Glomerular visceral epithelial cell (primary cell): Measurements from ENCODE around the gene ATRNL1.

ENCODE experiments used
- DNase-seq: peaks from one replicate; pipeline ENCODE4 v3.0.0-alpha.2; 2016; ENCODE audit errors: extremely low spot score

The ATRNL1 gene

DNA sequence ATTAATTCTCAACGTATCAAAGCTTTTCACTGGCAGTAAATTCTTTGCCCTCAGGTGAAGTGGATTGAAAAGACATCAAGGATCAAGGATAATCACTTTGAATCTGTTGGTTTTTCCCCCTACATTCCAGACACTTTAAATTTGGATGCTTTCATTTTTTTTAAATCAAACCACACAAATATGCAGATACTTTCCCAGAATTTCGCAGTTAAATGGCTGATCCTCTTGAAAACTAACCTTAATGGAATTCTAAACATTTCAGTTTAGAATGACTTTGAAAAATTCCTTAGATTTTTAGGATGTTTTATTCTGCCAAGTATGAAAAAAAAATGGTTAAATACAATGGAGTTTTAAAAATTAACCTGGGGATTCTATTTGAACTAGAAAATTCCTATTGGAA, 853.9 kb downstream of the ATRNL1 start:
- DNase-seq, result peak; percentile 81

DNA sequence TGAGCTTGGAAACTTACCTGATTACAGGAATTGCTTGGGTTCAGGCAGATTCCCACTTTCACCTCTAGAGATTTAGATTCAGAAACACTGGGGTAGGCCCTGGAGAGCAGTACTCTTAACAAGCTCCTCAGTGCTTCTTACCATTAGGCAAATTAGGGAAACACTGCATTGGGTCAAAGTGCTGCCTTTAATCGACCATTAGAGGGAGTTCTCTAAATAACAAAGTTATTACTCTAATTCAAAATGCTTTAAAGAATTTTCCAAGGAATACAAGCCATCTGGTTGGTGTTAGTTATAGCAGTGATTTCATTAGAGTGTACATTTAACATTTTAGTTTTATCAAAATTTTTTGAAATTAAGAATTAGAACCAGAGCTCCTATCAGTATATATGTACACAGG, 855.3 kb downstream of the ATRNL1 start:
- DNase-seq, result peak; percentile 38

DNA sequence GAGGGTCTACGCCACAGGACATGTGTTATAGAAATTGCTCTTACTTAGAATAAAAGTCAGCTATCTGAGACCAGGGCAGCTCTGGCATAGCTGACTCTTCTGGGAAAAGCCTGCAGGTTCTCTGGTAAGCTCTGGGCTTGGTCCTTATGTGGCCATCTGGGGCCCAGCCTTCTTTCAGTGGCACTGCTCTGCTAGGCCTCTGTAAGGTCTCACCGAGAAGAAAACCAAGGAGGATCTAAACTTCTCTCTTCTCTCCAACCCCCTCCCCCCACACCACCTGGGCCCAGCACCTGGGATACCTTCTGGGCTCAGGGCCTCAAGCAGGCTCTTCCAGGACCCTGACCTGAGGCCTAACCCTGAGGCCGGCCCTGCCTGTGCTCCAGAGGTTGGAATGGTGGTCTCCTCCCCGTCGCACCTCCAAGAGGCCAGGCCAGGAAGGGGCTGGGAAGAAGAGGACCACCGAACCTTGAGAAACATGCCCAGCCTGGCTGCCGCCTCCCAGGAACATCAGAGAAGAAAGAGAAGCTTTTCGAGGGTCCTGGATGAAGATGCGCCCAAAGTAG, 856.2 kb downstream of the ATRNL1 start:
- no peak for DNase-seq

DNA sequence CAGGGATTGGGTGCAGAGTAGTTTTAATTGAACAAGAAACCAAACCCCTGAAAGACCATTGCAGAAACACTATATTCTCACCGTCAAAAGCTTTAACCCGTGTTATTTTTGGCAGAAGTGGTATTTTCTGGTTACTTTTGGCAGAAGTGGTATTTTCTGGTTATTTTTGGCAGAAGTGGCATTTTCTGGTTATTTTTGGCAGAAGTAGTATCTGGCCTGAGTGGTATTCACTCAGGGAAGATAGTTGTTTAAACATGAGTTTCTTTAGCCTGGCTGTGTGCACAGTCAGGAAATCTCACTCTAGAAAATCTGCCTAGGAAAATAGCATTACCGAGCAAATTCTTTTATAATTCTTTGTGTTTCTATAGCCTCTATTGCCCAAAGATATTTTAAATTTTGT, 857.2 kb downstream of the ATRNL1 start:
- no peak for DNase-seq

DNA sequence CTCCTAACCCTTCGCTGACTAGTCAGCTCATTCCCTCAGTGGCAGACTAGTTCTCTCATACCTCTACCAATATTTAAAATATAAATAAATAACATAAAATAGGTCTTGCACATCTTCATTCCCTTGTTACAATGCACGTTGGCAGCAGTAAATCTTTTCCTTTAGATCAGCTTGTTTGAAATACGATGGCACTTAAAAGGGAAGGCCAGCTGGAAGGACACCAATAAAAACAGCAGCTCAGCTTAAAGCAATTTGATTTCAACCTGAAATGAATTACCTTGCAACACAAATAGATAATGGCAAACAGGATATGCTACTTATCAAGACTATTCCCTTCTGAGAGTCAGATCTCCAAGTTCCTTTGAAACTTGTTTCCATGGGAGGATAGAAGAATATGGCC, 858.1 kb downstream of the ATRNL1 start:
- no peak for DNase-seq

DNA sequence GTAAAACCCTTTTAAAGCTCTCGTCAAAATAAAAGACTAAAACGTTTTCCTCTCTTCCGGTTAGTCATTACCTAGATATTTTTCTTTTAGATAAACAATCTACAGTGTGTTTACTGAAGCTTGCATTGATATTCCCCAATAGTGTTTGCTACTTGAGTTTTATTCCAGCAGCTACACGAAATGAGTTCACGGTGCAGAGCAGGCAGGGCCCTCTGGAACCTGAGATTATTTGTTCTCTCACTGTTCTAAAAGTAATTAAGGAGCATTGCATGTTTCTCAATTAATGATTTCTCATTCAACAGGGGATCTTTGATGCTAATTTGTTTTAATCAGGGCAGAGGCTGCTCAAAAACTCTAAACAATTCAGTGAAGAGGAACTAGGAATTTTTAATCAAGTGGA, 860.1 kb downstream of the ATRNL1 start:
- no peak for DNase-seq

DNA sequence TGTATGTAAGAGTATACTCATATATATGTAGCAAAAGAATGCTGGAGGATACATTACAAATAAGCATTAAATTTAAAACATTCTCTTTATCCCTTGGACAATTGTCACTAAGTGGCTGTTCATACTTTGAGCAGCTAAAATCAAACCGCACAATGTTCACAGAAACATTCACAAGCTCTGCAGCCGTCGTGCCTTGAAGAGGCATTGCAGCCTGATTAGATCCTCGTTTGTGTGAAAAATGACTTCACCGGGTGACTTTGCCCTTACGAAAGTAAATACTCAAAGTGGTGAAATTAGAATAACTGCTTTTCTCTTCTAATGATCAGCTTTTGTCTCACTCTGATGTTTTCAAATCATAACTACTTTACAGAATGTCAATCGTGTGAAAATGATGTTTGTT, 860.8 kb downstream of the ATRNL1 start:
- DNase-seq, result no peak

DNA sequence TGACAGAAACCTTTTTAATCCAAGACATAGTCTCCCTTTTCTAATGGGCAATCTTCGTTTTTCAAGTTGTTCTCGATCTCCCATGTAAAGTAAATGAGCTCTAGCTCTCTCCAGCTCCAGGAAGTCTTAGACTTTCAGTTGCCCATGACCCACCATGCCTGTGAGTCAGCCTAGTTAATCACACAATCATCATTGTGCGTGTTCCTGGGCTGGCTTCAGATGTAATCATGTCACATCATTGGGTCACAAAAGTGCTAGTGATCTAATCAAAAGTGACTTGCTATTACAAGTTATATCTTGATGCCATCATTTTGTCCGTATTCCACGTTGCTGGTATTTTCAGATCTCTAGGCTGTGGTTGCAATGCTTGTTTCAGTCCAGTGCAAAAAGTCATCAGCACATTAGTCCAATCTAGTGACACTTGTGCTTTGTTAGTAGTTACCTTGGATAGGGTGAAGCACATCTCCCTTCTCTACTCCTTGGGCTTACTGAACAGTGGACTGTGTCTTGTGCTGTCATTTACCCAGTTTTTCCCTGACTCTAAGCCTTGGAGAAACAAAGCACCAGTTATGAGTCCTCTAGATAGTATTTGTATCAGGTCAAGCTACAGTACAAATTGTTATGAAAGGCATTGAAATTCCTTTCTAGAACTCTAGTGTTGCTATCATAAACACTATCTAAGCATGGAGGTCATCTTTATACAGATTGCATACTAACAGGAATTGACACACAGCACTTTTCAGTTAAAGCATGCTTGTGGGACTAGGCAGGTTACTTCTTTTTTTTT, 863.3 kb downstream of the ATRNL1 start:
- DNase-seq, result peak; percentile 22

DNA sequence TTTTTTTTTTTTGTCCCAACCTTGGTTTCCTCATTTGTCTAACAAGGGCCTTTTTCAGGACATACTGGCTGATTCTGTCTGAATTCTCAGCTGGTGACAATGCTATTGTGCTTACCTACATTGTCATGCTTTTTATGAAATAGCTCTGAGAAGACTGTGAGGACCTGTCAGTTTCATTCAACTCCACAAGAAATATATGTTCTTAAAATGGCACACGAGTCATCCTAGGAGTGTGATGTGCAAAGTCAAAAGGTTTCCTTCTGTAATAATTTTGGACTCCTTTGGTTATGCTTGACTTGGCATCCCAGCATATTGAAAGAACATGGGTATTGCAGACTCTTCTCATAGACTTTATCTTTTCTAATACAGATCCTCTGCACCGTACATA, 863.8 kb downstream of the ATRNL1 start:
- DNase-seq, result peak; percentile 21

DNA sequence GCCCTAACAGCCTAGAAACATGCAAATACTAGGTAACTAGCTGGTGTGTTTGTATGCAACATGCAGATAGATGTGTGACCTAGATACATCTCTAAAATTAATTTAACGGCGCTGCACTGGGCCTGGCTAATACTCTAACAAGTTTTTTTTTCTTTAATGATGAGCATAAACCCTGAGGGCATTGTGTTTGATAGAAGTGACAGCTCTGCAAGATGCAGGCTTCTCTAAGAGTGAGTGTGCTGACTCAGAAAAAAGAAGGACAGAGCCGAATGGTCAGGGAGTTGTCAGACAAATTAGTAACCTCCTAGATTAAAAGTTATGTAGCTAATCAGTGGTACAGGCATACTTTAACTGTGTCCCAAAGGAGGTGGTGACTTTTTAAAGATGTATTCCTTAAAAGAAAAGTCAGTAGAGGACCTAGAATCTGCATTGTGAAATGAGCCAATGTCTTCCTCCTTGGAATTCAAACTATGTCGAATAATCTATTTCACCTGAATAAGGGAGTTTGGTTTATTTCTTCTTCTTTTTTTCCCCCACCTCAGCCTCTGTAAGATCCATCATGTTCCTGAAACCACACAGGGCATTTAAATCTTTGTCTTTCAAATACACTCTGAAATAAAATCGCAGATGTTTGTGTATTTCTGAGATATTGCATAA, 864.7 kb downstream of the ATRNL1 start:
- DNase-seq, result no peak

DNA sequence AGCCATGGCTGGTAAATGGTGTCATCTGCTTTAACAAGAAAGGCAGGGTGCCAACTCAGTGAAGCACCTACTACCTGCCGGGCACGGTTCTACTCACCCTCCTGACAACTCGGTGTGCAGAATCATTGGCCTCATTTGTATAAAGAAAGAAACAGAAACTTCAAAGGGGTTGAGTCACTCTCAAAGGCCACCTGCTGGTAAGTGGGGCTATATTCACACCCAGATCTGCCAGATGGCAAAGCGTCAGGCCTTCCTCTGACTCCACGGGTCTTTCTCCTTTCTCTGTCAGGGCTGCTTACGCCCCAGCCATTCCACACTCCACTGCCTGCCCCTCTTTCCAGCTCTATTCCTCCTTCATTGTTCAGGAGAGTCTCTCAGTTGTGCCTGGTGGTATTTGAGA, 870.7 kb downstream of the ATRNL1 start:
- DNase-seq, result peak; percentile 42

DNA sequence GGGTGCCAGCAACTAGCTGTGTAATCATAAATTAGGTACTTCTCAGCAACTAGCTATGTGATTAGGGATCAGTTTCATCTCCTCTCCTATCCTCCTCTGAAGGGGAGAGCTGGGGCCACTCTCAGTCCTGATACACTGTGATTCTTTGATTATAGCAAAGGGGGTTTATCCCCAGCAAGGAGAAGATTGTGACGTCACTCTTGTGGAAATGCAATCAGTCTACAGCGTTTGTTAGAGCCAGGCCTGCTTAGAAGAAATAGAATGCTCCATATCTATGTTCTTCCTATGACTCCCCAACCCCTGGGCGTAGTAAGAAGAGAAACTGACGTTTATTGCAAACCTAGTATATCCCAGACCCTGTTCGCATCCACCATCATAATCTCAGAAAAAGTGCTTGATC, 871.7 kb downstream of the ATRNL1 start:
- no peak for DNase-seq

DNA sequence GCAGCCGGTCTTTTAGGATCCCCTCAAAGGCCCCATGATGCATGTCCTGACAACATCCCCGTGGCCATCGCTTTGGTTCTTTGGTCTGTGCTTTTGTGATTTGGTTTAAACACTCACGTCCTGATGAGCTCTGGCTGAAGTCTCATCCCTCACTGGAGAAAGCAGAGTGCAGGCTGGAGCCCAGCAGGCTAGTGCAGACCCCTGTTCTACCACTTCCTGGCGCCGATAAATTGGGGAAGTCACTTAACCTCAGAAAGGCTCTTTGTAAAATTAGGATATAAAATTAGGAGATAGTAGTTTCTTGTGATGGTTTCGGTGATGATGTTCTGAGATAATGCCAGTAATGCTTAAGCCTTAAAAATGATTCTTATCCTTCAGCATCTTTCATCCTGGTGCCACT, 872.2 kb downstream of the ATRNL1 start:
- no peak for DNase-seq

DNA sequence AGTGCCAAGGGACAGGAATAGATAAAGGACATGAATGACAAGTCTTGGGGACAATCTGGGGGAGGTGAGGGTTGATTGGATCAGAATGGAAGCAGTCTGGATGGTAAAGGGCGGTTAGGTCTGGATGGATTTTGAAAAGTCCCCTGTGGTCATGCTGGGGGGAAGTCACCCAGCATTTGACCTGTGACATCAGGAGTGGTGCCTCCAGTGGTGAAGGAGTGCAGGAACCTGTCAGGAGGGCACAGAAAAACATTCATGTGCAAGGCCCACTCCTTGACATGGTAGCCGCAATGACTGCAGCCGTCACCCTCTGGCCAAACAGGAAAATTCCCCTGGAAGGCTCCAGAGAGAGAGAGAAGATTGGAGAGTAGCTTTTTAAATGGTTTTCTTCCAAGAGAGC, 875.1 kb downstream of the ATRNL1 start:
- DNase-seq, result no peak

DNA sequence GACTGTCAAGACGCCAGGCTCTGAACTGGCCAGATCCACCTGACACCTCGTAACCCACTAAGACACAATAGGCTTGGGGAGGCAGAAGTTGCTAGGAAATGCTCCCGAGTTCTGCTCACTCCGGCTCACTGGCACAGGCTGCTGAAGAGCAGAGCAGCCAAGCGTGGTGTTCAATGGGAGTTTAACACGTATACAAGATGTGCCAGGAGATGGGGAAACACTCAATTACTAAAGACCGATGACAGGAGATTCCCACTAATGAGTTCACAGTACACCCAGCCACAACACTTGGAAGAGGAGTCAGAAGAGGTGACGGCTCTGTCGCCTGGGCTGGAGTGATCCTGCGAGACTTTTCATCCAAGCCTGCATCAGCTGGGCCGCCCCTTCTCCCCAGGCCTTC, 876.4 kb downstream of the ATRNL1 start:
- peak; percentile 65 for DNase-seq

DNA sequence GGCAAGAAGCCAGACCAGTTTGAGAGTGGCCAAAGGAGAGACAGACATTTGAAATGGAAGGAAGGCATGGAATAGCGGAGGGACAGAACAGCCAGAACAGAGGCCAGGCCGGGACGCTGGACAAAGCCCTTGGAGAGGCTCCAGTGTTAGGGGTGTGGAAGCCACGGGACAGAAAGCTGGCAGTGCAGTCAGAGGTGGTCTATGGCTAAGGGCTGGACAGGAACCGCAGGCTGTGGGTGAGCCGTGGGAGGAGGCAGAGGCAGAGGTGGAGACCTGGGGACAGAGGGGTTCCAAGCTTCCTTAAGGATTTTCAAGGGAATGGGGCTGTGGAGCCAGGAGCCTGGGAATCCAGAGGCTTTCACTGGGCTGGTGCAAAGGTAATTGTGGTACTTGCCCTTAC, 878.8 kb downstream of the ATRNL1 start:
- DNase-seq, result no peak

DNA sequence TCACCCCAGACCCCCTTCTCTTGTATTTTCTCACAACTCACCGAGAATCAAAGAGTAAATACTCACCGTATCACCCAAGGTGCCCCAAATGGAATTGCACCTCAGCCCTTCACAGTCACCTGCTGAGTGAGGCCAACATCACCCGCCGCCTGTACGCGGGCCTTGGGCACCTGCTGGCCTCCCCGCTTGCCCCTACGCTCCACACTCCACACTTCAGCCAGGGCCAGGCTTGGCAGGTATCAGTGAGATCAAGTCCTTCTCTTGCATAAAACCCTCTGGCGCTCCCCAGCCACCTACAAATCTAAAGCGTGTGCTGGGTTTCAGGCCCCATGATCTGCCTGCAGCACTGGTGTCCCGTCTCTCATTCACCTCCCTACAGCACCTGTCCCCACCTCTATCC, 879.3 kb downstream of the ATRNL1 start:
- DNase-seq, result no peak

DNA sequence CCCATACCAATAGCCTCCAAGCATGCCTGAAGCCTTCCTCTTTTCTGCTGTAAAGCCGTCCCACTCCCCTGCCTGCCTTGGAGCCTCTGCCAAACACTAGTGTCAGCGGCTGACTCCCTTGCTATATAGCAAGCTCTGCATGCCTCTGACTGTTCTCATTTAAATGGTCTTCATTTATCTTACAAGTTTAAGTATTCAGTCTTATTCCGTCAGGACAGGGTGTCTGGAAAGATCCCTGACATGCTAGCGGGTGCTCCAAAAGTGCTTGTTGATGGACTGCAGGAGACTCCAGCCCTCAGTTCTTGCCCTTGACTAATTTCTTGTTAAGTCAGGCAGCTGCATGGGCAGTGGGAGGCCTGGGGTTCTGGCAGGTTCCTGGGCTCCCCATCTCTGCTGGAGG, 881.2 kb downstream of the ATRNL1 start:
- DNase-seq, result no peak

DNA sequence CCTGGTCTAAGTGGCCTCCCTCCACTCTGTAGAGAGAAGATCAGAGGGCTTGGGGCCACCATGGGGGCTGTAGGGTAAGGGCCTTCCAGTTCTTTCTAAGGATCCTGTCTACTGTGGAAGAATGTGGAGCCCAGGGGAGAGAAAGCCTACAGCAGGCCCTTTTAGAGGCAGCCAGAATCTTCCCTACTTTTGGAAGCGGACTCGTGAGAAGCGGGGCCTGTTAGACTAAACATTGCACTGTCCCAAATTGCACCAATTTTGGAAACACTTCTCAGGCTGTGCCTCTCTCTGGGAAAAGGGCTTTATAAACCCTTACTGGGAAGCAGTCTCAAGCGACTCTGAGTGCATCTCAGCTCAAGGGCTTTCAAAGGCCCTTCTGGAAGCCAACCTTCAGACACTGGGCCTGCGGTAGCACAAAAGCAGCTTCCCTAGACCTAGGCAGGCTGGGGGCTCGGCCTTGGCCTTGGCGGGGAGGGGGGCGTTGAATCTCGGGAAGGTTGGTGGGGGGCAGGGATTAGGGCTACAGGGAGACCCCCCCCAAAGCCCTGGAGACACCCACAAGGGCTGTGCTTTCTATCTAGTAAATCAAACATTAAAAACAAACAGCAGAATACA, 881.8 kb downstream of the ATRNL1 start:
- no peak for DNase-seq

DNA sequence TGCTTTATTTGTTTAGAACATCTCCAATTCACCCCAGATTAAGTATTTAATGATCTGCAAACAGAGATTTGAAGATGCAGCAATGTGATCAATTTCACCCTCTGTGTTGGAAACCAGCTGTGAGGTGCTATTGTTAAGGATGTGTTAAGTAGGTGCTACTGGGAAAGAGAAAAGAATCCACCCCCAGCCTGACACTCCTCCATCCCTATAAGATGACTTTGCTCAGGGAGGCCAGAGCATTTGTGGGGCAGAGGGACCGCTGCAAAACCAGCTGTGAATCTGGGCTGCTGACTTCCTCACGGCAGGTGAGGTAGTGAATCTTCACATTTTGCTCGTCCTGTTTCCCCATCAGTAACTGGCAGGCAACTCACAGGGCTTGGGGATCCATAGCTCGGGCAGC, 882.3 kb downstream of the ATRNL1 start:
- no peak for DNase-seq

DNA sequence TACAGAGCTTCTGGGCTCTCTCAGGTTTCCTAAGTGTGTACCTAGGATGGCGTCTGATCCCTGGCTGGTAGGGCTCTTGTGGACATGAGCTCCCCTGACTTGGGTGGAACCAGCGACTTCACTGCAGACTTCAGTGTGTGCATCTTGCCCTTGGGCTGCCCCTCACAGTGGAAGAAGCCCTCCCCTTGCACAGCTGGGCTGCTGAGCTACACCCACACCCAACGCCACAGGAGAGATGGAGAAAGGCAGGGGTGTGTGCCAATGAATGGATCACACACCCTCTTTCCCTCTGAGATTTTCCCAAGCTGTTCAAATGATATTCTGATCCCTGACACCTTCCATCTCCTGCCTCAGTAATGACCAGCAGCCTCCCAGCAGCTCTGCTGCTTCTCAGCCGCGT, 883.2 kb downstream of the ATRNL1 start:
- DNase-seq, result no peak

DNA sequence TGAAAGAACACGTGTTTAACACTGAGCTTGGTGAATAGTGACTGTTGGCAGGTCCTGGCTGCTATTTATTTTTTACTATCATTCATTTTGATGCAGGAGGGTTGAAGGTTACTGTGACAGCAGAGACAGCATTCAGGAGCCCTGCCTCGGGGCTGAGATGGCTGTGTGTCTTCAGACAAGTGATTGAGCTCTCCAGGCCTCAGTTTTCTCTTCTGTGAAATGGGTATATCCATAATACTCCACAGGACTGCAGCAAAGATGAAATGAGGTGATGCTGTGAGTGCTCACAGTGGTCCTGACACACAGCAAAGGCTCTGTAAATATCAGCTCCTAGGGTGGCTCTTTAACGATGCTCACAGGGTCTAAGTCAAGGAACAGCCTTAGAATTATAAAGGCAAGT, 884.7 kb downstream of the ATRNL1 start:
- DNase-seq, result no peak

DNA sequence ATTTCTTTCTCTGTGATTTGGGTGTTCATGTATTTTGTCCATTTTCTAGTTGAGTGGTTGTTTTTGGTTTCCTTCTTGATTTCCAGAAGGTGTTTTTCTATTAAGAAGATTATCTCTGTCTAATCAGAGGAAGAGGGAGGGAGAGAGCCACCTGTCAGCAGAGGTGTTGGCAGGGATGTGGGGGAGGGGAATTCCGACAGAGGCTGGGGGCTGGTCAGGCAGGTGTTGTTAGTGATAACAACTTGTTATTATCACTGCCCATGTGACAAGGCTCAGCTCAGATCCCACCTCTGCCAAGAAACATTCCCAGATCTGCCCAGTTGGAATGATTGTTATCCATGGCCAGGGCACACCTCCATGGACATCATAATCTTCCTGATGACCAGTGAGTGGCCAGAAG, 886.4 kb downstream of the ATRNL1 start:
- DNase-seq, result no peak
